Hepatocyte (in vitro differentiated cells): ENCODE measurements around the gene PARP8.

ENCODE experiments used
- EZH2 ChIP-seq: fragments of 200-600 bp; sonication (generic); IDR thresholded peaks from 2 replicates; pipeline ENCODE4 v1.6.1; 2016; ENCODE audit warnings: antibody characterized with exemption, mild to moderate bottlenecking, borderline replicate concordance
- EZH2phosphoT487 ChIP-seq: fragments of 200-600 bp; sonication (generic); IDR thresholded peaks from one replicate; pipeline ENCODE4 v1.6.1; 2018; ENCODE audit warnings: antibody characterized with exemption, mild to moderate bottlenecking, low read depth, moderate library complexity; ENCODE audit not compliant: unreplicated experiment, severe bottlenecking
- TF ChIP-seq, protein P1 (sequence below): fragments of 200-600 bp; sonication (generic); IDR thresholded peaks from 2 replicates; pipeline ENCODE4 v1.5.1; 2016; ENCODE audit warnings: antibody characterized with exemption, mild to moderate bottlenecking; ENCODE audit not compliant: poor library complexity

DNA sequence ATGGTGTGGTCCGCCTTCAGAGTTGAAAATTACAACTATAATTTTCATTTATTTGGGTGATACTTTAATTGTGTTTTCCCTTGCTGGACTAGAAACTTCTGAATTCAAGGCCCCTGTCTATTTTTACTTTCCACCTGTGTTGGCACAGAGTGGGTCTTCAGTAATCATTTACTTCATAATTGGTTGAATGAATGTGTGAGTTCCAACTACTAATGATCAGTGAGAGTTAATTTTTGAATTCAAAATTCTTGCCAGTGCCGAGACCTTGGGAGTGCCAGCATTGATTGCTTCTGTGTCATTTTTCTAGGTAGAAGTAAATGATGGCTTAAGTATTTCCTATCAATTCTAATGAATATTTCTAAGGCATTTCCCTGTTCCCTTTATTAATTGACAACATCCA, 61.4 kb downstream of the PARP8 start:
- TF ChIP-seq, protein P1, sequence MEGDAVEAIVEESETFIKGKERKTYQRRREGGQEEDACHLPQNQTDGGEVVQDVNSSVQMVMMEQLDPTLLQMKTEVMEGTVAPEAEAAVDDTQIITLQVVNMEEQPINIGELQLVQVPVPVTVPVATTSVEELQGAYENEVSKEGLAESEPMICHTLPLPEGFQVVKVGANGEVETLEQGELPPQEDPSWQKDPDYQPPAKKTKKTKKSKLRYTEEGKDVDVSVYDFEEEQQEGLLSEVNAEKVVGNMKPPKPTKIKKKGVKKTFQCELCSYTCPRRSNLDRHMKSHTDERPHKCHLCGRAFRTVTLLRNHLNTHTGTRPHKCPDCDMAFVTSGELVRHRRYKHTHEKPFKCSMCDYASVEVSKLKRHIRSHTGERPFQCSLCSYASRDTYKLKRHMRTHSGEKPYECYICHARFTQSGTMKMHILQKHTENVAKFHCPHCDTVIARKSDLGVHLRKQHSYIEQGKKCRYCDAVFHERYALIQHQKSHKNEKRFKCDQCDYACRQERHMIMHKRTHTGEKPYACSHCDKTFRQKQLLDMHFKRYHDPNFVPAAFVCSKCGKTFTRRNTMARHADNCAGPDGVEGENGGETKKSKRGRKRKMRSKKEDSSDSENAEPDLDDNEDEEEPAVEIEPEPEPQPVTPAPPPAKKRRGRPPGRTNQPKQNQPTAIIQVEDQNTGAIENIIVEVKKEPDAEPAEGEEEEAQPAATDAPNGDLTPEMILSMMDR, result no peak
- TF ChIP-seq EZH2 (no peak), EZH2phosphoT487 (no peak)
